Right hindlimb (tissue), 1 donor: ENCODE data around the gene CCDC178.
A peak's percentile ranks its signal among the peaks of the same experiment; 100 is the strongest.
"Not testable (repeated sequence)": the region's sequence is repeated elsewhere in the genome, so short reads cannot be mapped to it uniquely, and the experiment has no call there.

Experiments used
- DNase-seq: peaks from one replicate; pipeline ENCODE4 v3.0.0-alpha.2; 2018

CCDC178 gene

GRCh38 chr18:33440060-33441043, at the start of gene CCDC178:
TSS of gene CCDC178 (minus strand) at chr18:33440721. CDS start at chr18:33412088, 28,633 bp downstream.
- peak; percentile 71 for DNase-seq

GRCh38 chr18:33483908-33484307, 43.4 kb upstream of the CCDC178 start:
- no peak for DNase-seq

- DNase-seq, result no peak
Measured at GRCh38 chr18:33472509-33472908, 32.0 kb upstream of the CCDC178 start.

- no peak for DNase-seq
Measured at GRCh38 chr18:33470216-33470615, 29.7 kb upstream of the CCDC178 start.

GRCh38 chr18:33469699-33470098, 29.2 kb upstream of the CCDC178 start:
- DNase-seq, result no peak

- no peak for DNase-seq
Measured at GRCh38 chr18:33467531-33467930, 27.0 kb upstream of the CCDC178 start.

- DNase-seq, result no peak
Measured at GRCh38 chr18:33466822-33467221, 26.3 kb upstream of the CCDC178 start.

- DNase-seq, result no peak
Measured at GRCh38 chr18:33460681-33461080, 20.2 kb upstream of the CCDC178 start.

GRCh38 chr18:33459612-33460011, 19.1 kb upstream of the CCDC178 start:
- DNase-seq, result no peak

- DNase-seq, result no peak
Measured at GRCh38 chr18:33446604-33447003, 6.1 kb upstream of the CCDC178 start.

- DNase-seq, result no peak
Measured at GRCh38 chr18:33444709-33445108, 4.2 kb upstream of the CCDC178 start.

GRCh38 chr18:33432857-33433256, 7.7 kb downstream of the CCDC178 start:
- no peak for DNase-seq

- DNase-seq, result no peak
Measured at GRCh38 chr18:33427549-33427948, 13.0 kb downstream of the CCDC178 start.

- no peak for DNase-seq
Measured at GRCh38 chr18:33424266-33424946, 16.1 kb downstream of the CCDC178 start.

- DNase-seq, result no peak
Measured at GRCh38 chr18:33421225-33421624, 19.3 kb downstream of the CCDC178 start.

GRCh38 chr18:33404244-33404873, 36.2 kb downstream of the CCDC178 start:
- DNase-seq, result no peak

- DNase-seq, result not testable (repeated sequence)
Measured at GRCh38 chr18:33398939-33399338, 41.6 kb downstream of the CCDC178 start.

GRCh38 chr18:33375829-33376228, 64.7 kb downstream of the CCDC178 start:
- no peak for DNase-seq

GRCh38 chr18:33372442-33372841, 68.1 kb downstream of the CCDC178 start:
- no peak for DNase-seq

GRCh38 chr18:33369711-33370449, 70.6 kb downstream of the CCDC178 start:
- DNase-seq, result no peak

GRCh38 chr18:33356735-33357134, 83.8 kb downstream of the CCDC178 start:
- no peak for DNase-seq

GRCh38 chr18:33355756-33356155, 84.8 kb downstream of the CCDC178 start:
- no peak for DNase-seq

- no peak for DNase-seq
Measured at GRCh38 chr18:33355263-33355662, 85.3 kb downstream of the CCDC178 start.
